Heart right ventricle (tissue), 16 donors: ENCODE data around the gene TBCE. TPM values are rescaled to one million over a fixed set of nuclear protein-coding genes. Genes with fewer than 3 reads are reported as not detected.
"Not testable (repeated sequence)": the region's sequence is repeated elsewhere in the genome, so short reads cannot be mapped to it uniquely, and the experiment has no call there.

Experiments
- ATAC-seq, 8 donors: fragments of 200-7000 bp; cut with Tn5 transposase; one replicate each; pipeline ENCODE4 v1.9.1; 2020; ENCODE audit warnings: mild to moderate bottlenecking in 8 of 8, moderate library complexity in 8 of 8, moderate number of reproducible peaks in 1 of 8
- DNase-seq, 2 donors: peaks; one replicate each; pipeline ENCODE4 v3.0.0-alpha.2; 2020
- H3K27ac ChIP-seq, 10 donors: fragments of 200-600 bp; sonication (generic) in 2 of 10; one replicate each; pipeline versions ENCODE4 v1.5.0 to v1.8.0; 2020 to 2022; ENCODE audit warnings: mild to moderate bottlenecking in 3 of 10
- H3K27me3 ChIP-seq, 7 donors: fragments of 200-600 bp; one replicate each; pipeline ENCODE4 v1.8.0; 2021 to 2022; ENCODE audit warnings: mild to moderate bottlenecking in 2 of 7
- H3K36me3 ChIP-seq, 9 donors: fragments of 200-600 bp; sonication (generic) in 1 of 9; one replicate each; pipeline versions ENCODE4 v1.5.0 to v1.8.0; 2020 to 2022; ENCODE audit warnings: mild to moderate bottlenecking in 2 of 9
- H3K4me1 ChIP-seq, 9 donors: fragments of 200-600 bp; sonication (generic) in 1 of 9; one replicate each; pipeline versions ENCODE4 v1.5.0 to v1.8.0; 2020 to 2022; ENCODE audit warnings: mild to moderate bottlenecking in 4 of 9
- H3K4me3 ChIP-seq, 10 donors: fragments of 200-600 bp; sonication (generic) in 2 of 10; one replicate each; pipeline versions ENCODE4 v1.5.0 to v1.8.0; 2020 to 2022; ENCODE audit warnings: mild to moderate bottlenecking in 7 of 10, moderate library complexity in 2 of 10
- H3K9me3 ChIP-seq, 11 donors: fragments of 200-600 bp in 10 of 11; sonication (generic) in 2 of 11; one replicate each; pipeline versions ENCODE4 v1.5.0 to v1.8.0; 2013 to 2022; ENCODE audit warnings: mild to moderate bottlenecking in 2 of 11, control low read depth in 1 of 11, moderate library complexity in 1 of 11
- CTCF ChIP-seq, 9 donors: fragments of 200-600 bp; sonication (generic) in 2 of 9; IDR thresholded peaks; one replicate each; pipeline versions ENCODE4 v1.5.0 to v1.8.0; 2021 to 2022; ENCODE audit warnings: antibody characterized with exemption in 9 of 9, mild to moderate bottlenecking in 5 of 9, moderate library complexity in 1 of 9
- WGBS, 2 donors: extraction: QIAGEN DNeasy Blood & Tissue Kit; methylation state at CpG; one replicate each; pipeline ENCODE4 v1.1.7; 2013; ENCODE audit warnings: inconsistent platforms in 1 of 2; 5-methylcytosine and 5-hydroxymethylcytosine counted together
- intact Hi-C, 10 donors: fragments of 100-400 bp; cut with DNase I; formaldehyde crosslinking; loops; one replicate each; pipeline versions ENCODE4 v1.11.1 to v1.14.2; 2022
- polyA plus RNA-seq, 2 donors: library from polyadenylated mRNA; stranded (reverse); fragments of 200-250 nt; gene quantifications; one replicate each; pipeline ENCODE4 v1.2.3, GENCODE V29; 2013
- total RNA-seq, 10 donors: library from RNA; stranded (reverse); fragmentation: NEBNext Ultra II Directional in 3 of 10; extraction: Animal tissue kit (Norgen Biotek cat#: 25700) in 3 of 10; gene quantifications; one replicate each; pipeline versions ENCODE4 v1.2.1 to v1.2.4, GENCODE V29; 2021 to 2023
- donor health status: Arrhythmogenic right ventricular cardiomyopathy.
- donor health status: ischemic (EF 13 %, LVEDD 7.1; RV severe dilation, severe dysfunction).
- donor health status: healthy with polysubstance abuse.
- donor health status: DM: no; HTN: yes; CAD: no.
- donor health status: DM: no; HTN: no; CAD: no.
- donor health status: ischemic (EF 25% LVEDD 6.9; RV normal size, moderate dysfunction).
- donor health status: ischemic (EF 25% LVEDD 5.7; RV mildly dilated, moderate dysfunction).
- donor health status: healthy.
- donor health status: DM: yes; HTN: yes; CAD: no.
- donor health status: Ischemic cardiomyopathy.
- donor health status: ischemic (EF 35%, LVEDD 5.7; RV mildly dilated, moderate dysfunction).
- donor health status: nonischemic (EF 11% LVEDD 7.7; RV severe dilation, severe dysfunction).
- donor health status: DM: yes; HTN: yes; CAD: no.
- donor health status: PGD.
- donor health status: ischemic (EF 29% LVEDD 5.4; RV normal size, mild dysfunction).
- donor health status: nonischemic (EF 23%, LVEDD 6.1; RV moderate dilation, normal function).

TBCE gene
- total and polyA plus RNA-seq, 12 donors: 9.0 to 42.9 (median 20.0) TPM

- H3K36me3 ChIP-seq: peaks cover 0 to 79% (median 12%) of the 10 kb centered on the region in 9 donors
- no peak for ATAC-seq
- no peak for TF ChIP-seq CTCF (IDR thresholded peaks at IDR 0.05)
- H3K4me1 ChIP-seq: no peaks in the 10 kb centered on the region
- H3K27ac ChIP-seq: no peak overlapping the region
- DNase-seq: no peak
- H3K9me3 ChIP-seq: no peaks in the 10 kb centered on the region
- H3K27me3 ChIP-seq: no peaks in the 10 kb centered on the region
- no peak overlapping the region for H3K4me3 ChIP-seq
- intact Hi-C loops: no loop called here
- 94 to 95% methylated on average over 8 of the region's 8 CpGs for WGBS, 2 donors
These were observed 86.8 kb downstream of the TBCE start for GRCh38 chr1:235454021-235454420.

GRCh38 chr1:235455097-235455496, 87.9 kb downstream of the TBCE start:
- no peak for DNase-seq
- H3K4me1 ChIP-seq: no peaks in the 10 kb centered on the region
- H3K9me3 ChIP-seq: no peaks in the 10 kb centered on the region
- no peak for ATAC-seq
- intact Hi-C loops: no loop called here
- no peak overlapping the region for H3K4me3 ChIP-seq
- H3K27ac ChIP-seq: no peak overlapping the region
- TF ChIP-seq CTCF (IDR thresholded peaks at IDR 0.05): no peak
- no peaks in the 10 kb centered on the region for H3K27me3 ChIP-seq
- WGBS, 2 donors: 79 to 80% methylated on average over 2 of the region's 2 CpGs
- H3K36me3 ChIP-seq: peaks cover 0 to 68% (median 8%) of the 10 kb centered on the region in 9 donors

- 58 to 76% methylated on average over 4 of the region's 4 CpGs for WGBS, 2 donors
- DNase-seq (no peak), ATAC-seq (no peak)
- Histone ChIP-seq H3K4me1 (no peaks in the 10 kb centered on the region), H3K4me3 (no peak overlapping the region), H3K27ac (no peak overlapping the region), H3K27me3 (no peaks in the 10 kb centered on the region), H3K36me3 (peaks cover 0 to 61% (median 4%) of the 10 kb centered on the region in 9 donors), H3K9me3 (no peaks in the 10 kb centered on the region)
- TF ChIP-seq CTCF (IDR thresholded peaks at IDR 0.05): no peak
- intact Hi-C loops: no loop called here
These were observed 88.6 kb downstream of the TBCE start for GRCh38 chr1:235455823-235456222.

GRCh38 chr1:235457856-235458255, 90.6 kb downstream of the TBCE start:
- H3K27me3 ChIP-seq, DNase-seq, H3K4me1 ChIP-seq, H3K9me3 ChIP-seq, H3K4me3 ChIP-seq, H3K27ac ChIP-seq, ATAC-seq, intact Hi-C loops: not testable (repeated sequence)
- WGBS, 2 donors: 95% methylated on average over 7 of the region's 7 CpGs
- H3K36me3 ChIP-seq: peaks cover 0 to 47% (median 4%) of the 10 kb centered on the region in 9 donors

GRCh38 chr1:235460770-235461169, 93.5 kb downstream of the TBCE start:
- no peak for TF ChIP-seq CTCF (IDR thresholded peaks at IDR 0.05)
- Histone ChIP-seq H3K9me3 (no peaks in the 10 kb centered on the region), H3K4me3 (no peak overlapping the region), H3K27me3 (no peaks in the 10 kb centered on the region), H3K36me3 (peaks cover 0 to 36% (median 0%) of the 10 kb centered on the region in 9 donors), H3K4me1 (no peaks in the 10 kb centered on the region), H3K27ac (no peak overlapping the region)
- ATAC-seq: no peak
- WGBS, 2 donors: 92 to 97% methylated on average over 5 of the region's 5 CpGs
- intact Hi-C loops: no loop called here
- no peak for DNase-seq
